H1 (cell line): ENCODE measurements around the gene KLF7. TPM values are rescaled to one million over a fixed set of nuclear protein-coding genes. Genes with fewer than 3 reads are reported as not detected.

Experiments
- BRCA1 ChIP-seq: IDR thresholded peaks from 2 replicates; pipeline ENCODE4 v1.6.1; 2012; ENCODE audit warnings: low read depth, low read length, improper control_type of control experiment
- KDM5A ChIP-seq: fragments of 200-600 bp; IDR thresholded peaks from 2 replicates; pipeline ENCODE4 v1.7.1; 2012; ENCODE audit warnings: mild to moderate bottlenecking, low read length, inconsistent platforms, mixed read lengths
- RNF2 ChIP-seq: fragments of 200-900, 300-1000 bp; sonication (generic); IDR thresholded peaks from 2 replicates; pipeline ENCODE4 v1.7.1; 2016; ENCODE audit warnings: borderline replicate concordance, low read depth, mild to moderate bottlenecking, antibody characterized with exemption, low read length; ENCODE audit not compliant: poor library complexity, severe bottlenecking; ENCODE audit errors: missing control alignments
- SIN3A ChIP-seq, 2 experiments: IDR thresholded peaks in 1 of 2; conservative IDR thresholded peaks in 1 of 2; 2 replicates each; pipeline ENCODE4 v1.6.1; 2011 to 2012; ENCODE audit warnings: low read length in 2 of 2, improper control_type of control experiment in 1 of 2, low read depth in 1 of 2, mild to moderate bottlenecking in 1 of 2
- SIX5 ChIP-seq: IDR thresholded peaks from 2 replicates; pipeline ENCODE4 v1.6.1; 2011; ENCODE audit warnings: mild to moderate bottlenecking, low read depth, low read length
- SP4 ChIP-seq: IDR thresholded peaks from 2 replicates; pipeline ENCODE4 v1.6.1; 2012; ENCODE audit warnings: low read length, inconsistent platforms
- TAF7 ChIP-seq: optimal IDR thresholded peaks from 2 replicates; pipeline ENCODE3; 2011; ENCODE audit warnings: low read depth, mild to moderate bottlenecking, inconsistent platforms, low read length, moderate library complexity, borderline replicate concordance
- polyA plus RNA-seq, 7 experiments: library from polyadenylated mRNA; depleted of rRNA in 3 of 7; stranded (reverse) in 5 of 7; unstranded in 2 of 7; fragments of >200 nt in 5 of 7; fragments of 200-250 nt in 2 of 7; gene quantifications; 1 replicate in 5 of 7; 2 replicates in 1 of 7; 4 replicates in 1 of 7; pipeline versions ENCODE4 v1.2.1 to v1.2.3, GENCODE V29; 2011 to 2013; ENCODE audit warnings: missing spikeins in 2 of 7, mixed read lengths in 2 of 7
- total RNA-seq: library from RNA; stranded (reverse); fragmentation: NEBNext Ultra II Directional; extraction: Animal tissue kit (Norgen Biotek cat#: 25700); gene quantifications from 2 replicates; pipeline ENCODE4 v1.2.1, GENCODE V29; 2021

KLF7 gene
- total and polyA plus RNA-seq, 2 of the 8 experiments (the other 6 are each of a cell fraction or from before 2014, with no cell fraction given) = 9.6 to 23.3 TPM

DNA sequence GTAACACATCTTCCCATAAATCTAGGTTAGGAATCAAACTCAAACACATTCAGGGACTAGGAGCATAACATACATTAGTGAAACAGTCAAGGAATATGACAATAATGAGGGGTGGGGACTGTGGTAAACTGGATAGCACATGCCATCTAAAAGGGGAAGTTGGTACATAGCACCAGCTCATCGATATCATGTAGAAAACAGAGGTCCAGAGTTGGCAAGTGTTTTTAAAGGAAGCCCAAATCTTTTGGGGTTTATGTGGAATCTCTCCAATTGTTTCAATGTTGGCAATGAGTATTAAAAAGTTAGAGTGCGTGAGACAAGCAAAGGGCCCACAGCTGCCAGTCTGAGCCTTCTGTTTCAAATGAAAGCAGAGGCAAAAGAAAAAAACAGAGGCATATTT is 24.4 kb downstream of the KLF7 start (continued):
- no peak for TF ChIP-seq TAF7
- TF ChIP-seq SIN3A (conservative IDR thresholded peaks at IDR 0.05 in 1 of 2, IDR thresholded peaks at IDR 0.05 in 1 of 2; ENCODE audit: low read depth in 1 of 2, low read length in 2 of 2) = no peak
- no peak for TF ChIP-seq BRCA1
- no peak for TF ChIP-seq SIX5
- no peak for TF ChIP-seq SP4
- TF ChIP-seq RNF2 = no peak
- no peak for TF ChIP-seq KDM5A
- TF ChIP-seq, all 59 proteins: peak for 0
